Measurements from ENCODE around the gene MAPK8IP3. TPM values are rescaled to one million over a fixed set of nuclear protein-coding genes. Genes with fewer than 3 reads are reported as not detected.

MAPK8IP3 gene
- polyA plus RNA-seq, 3 donors = 1.1 to 185 (median 2.1) TPM

- Histone ChIP-seq H3K27ac (ENCODE audit: low read depth in 1 of 2, low read length in 2 of 2) (no peak overlapping the region), H3K36me3 (replicated peaks in 1 of 2; ENCODE audit: control insufficient read depth in 1 of 2, insufficient read depth in 2 of 2, low read length in 2 of 2) (peaks cover 57% of the 10 kb centered on the region in 2 donors), H3K4me3 (replicated peaks in 1 of 3; ENCODE audit: low read depth in 2 of 3, low read length in 3 of 3) (no peak overlapping the region), H3K9me3 (replicated peaks in 1 of 2; ENCODE audit: control insufficient read depth in 1 of 2, insufficient read depth in 1 of 2, low read length in 2 of 2) (no peaks in the 10 kb centered on the region), H3K27me3 (ENCODE audit: control insufficient read depth in 2 of 2, insufficient read depth in 2 of 2, low read length in 2 of 2) (no peaks in the 10 kb centered on the region), H2AFZ (ENCODE audit: insufficient read depth, low read depth, low read length, poor library complexity, severe bottlenecking) (no peak overlapping the region), H3K4me2 (replicated peaks; ENCODE audit: extremely low read depth, low read length, poor library complexity, severe bottlenecking) (no peak overlapping the region), H3K9ac (ENCODE audit: insufficient read depth, low read length, poor library complexity, severe bottlenecking) (no peak overlapping the region), H3K4me1 (ENCODE audit: control insufficient read depth in 1 of 2, insufficient read depth in 2 of 2, low read length in 2 of 2) (peaks cover 18 to 25% of the 10 kb centered on the region in 2 donors), H3K79me2 (ENCODE audit: insufficient read depth, low read length) (peaks cover 20% of the 10 kb centered on the region), H4K20me1 (ENCODE audit: insufficient read depth, low read length) (peaks cover 49% of the 10 kb centered on the region)
- H3K9me3 Mint-ChIP-seq = peaks cover 0 to 2% (median 0%) of the 10 kb centered on the region in 7 donors
- 94% methylated on average over 38 of the region's 41 CpGs for WGBS (ENCODE audit: insufficient coverage)
- no peak overlapping the region for H3K4me3 Mint-ChIP-seq
- TF ChIP-seq CTCF (IDR thresholded peaks at IDR 0.05) = no peak
- peaks cover 0 to 1% (median 0%) of the 10 kb centered on the region in 3 donors for H3K27me3 Mint-ChIP-seq (ENCODE audit: low read depth in 3 of 3)
- peaks cover 29 to 50% of the 10 kb centered on the region in 2 donors for H3K36me3 Mint-ChIP-seq
- H3K27ac Mint-ChIP-seq = no peak overlapping the region
- intact Hi-C loops (cut with micrococcal nuclease) = no loop called here
- peaks cover 17% of the 10 kb centered on the region for H3K4me1 Mint-ChIP-seq
- no peak for DNase-seq
Observed at GRCh38 chr16:1768061-1768766, 62.2 kb downstream of the MAPK8IP3 start.

- no peak overlapping the region for H2AFZ ChIP-seq (ENCODE audit: insufficient read depth, low read depth, low read length, poor library complexity, severe bottlenecking)
- intact Hi-C loops (cut with micrococcal nuclease) = no loop called here
- no peak overlapping the region for H3K4me2 ChIP-seq (replicated peaks; ENCODE audit: extremely low read depth, low read length, poor library complexity, severe bottlenecking)
- peaks cover 20 to 32% of the 10 kb centered on the region in 2 donors for H3K4me1 ChIP-seq (ENCODE audit: control insufficient read depth in 1 of 2, insufficient read depth in 2 of 2, low read length in 2 of 2)
- 87% methylated on average over 11 of the region's 26 CpGs for WGBS (ENCODE audit: insufficient coverage)
- H3K27me3 ChIP-seq (ENCODE audit: control insufficient read depth in 2 of 2, insufficient read depth in 2 of 2, low read length in 2 of 2) = no peaks in the 10 kb centered on the region
- TF ChIP-seq CTCF (IDR thresholded peaks at IDR 0.05) = no peak
- Mint-ChIP-seq H3K4me1 (peaks cover 19% of the 10 kb centered on the region), H3K27ac (no peak overlapping the region), H3K4me3 (no peak overlapping the region), H3K36me3 (peaks cover 29 to 50% of the 10 kb centered on the region in 2 donors), H3K9me3 (peaks cover 0 to 2% (median 0%) of the 10 kb centered on the region in 7 donors), H3K27me3 (ENCODE audit: low read depth in 3 of 3) (peaks cover 0 to 1% (median 0%) of the 10 kb centered on the region in 3 donors)
- no peak overlapping the region for H3K27ac ChIP-seq (ENCODE audit: low read depth in 1 of 2, low read length in 2 of 2)
- no peaks in the 10 kb centered on the region for H3K9me3 ChIP-seq (replicated peaks in 1 of 2; ENCODE audit: control insufficient read depth in 1 of 2, insufficient read depth in 1 of 2, low read length in 2 of 2)
- peaks cover 50% of the 10 kb centered on the region for H4K20me1 ChIP-seq (ENCODE audit: insufficient read depth, low read length)
- H3K4me3 ChIP-seq (replicated peaks in 1 of 3; ENCODE audit: low read depth in 2 of 3, low read length in 3 of 3) = no peak overlapping the region
- H3K79me2 ChIP-seq (ENCODE audit: insufficient read depth, low read length) = peaks cover 26% of the 10 kb centered on the region
- DNase-seq = no peak
- no peak overlapping the region for H3K9ac ChIP-seq (ENCODE audit: insufficient read depth, low read length, poor library complexity, severe bottlenecking)
- peaks cover 53% of the 10 kb centered on the region in 2 donors for H3K36me3 ChIP-seq (replicated peaks in 1 of 2; ENCODE audit: control insufficient read depth in 1 of 2, insufficient read depth in 2 of 2, low read length in 2 of 2)
Observed at GRCh38 chr16:1768767-1769401, 62.9 kb downstream of the MAPK8IP3 start.
